DLD1 (cell line): Measurements from ENCODE around the gene PTPRE.

Experiments
- in situ Hi-C: cut with HindIII; loops from 2 replicates; pipeline ENCODE4 v1.10.0; 2017; ENCODE audit warnings: low sequenced_read_pairs

PTPRE gene

DNA sequence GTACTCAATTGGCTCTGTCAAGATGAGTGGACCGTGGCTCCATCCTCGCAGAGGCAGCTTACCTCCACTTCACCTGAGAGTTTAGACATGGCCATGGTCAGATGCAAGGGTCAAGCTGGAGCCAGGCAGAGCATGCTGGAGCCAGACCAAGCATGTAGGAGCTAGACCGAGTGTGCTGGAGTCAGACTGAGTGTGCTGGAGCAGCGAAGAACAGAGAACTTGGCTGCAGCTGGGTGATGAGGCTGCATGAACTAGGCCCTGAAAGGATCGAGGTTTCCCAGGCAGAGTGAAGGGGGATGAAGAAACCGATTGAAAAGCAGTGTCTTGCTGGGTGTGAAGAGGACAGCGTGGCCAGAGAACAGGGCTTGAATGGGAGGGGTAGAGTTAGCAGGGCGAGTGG, 133.2 kb downstream of the PTPRE start:
- in situ Hi-C loops, result no loop called here

- in situ Hi-C loops, result no loop called here
These were observed 133.8 kb downstream of the PTPRE start for GRCh38 chr10:128040681-128041080.

GRCh38 chr10:128042131-128042610, 135.3 kb downstream of the PTPRE start:
- in situ Hi-C loops, result no loop called here

DNA sequence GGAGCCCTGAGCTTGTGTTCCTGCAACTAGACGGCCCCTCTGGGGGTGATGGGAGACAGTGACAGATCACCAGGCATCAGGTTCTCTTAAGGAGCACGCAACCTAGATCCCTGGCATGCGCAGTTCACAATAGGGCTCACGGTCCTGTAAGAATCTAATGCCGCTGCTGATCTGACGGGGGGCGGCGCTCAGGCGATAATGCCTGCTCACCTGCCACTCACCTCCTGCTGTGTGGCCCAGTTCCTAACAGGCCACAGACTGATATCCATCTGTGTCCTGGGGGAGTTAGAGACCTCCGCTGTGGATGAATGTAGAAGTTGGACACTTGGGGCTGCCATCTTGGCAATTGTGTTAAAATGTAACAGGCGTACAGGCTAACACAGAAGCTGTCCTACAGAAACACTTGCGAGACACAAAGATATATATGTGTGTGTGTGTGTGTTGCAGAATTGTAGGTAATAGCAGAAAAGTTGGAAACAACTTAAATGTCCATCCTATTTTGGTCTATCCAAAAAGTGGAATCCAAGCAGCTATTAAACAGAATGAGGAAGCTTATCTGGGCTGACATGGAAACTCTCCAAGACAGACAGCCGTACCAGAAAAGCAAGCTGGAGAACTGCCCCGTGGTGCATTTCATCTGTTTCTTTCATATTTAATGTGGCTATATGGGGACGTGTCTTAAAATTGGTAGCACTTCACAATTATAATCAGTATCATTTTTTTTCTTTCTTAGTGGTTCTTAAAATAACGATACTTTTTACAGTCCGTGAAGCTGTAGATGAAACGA, 136.5 kb downstream of the PTPRE start:
- in situ Hi-C loops, result no loop called here

- in situ Hi-C loops, result no loop called here
These were observed 137.3 kb downstream of the PTPRE start for GRCh38 chr10:128044186-128044585.

- in situ Hi-C loops, result no loop called here
These were observed 138.3 kb downstream of the PTPRE start for GRCh38 chr10:128044961-128045832.

GRCh38 chr10:128045833-128046120, 138.9 kb downstream of the PTPRE start:
- in situ Hi-C loops, result no loop called here

DNA sequence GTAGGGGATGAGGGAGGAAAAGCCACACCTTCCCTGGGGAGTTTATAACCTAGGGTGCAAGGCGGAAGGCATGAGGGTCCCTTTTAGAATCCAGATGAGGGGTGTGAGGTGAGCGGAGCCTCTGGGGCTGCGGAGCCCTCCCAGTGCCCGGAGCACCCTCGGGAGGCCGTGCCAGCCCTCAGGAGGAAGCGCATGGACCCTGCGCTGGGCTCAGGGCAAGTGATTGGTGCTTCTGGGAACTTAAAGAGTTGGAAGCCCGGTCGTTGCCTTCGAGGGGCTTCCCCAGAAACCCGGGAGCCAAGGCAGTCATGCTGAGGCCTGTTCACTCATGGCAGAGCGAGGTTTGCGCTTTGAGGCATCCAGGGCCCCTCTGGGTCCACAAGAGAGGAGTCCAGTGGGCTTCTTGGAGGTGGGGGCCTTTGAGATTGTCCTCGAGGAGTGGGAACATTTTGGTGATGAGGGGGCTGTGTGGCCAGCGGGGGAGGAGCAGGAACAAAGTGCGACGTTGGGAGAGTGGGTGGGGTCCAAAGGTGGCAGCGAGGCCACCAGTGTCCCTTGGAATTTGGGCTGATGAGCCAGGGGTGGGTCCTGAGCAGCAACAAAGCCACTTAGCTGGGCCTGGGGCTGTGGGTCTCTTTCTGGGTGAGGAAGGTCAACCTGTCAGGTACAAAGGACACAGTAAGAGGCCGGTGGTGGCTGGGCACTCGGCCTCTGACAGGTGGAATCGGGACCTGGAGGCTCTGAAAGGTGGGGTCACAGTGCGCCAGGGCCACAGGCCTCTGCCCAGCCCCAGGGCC, 139.5 kb downstream of the PTPRE start:
- in situ Hi-C loops, result no loop called here

GRCh38 chr10:128046953-128047290, 140.0 kb downstream of the PTPRE start:
- in situ Hi-C loops, result no loop called here

- in situ Hi-C loops, result no loop called here
These were observed 140.4 kb downstream of the PTPRE start for GRCh38 chr10:128047351-128047750.

DNA sequence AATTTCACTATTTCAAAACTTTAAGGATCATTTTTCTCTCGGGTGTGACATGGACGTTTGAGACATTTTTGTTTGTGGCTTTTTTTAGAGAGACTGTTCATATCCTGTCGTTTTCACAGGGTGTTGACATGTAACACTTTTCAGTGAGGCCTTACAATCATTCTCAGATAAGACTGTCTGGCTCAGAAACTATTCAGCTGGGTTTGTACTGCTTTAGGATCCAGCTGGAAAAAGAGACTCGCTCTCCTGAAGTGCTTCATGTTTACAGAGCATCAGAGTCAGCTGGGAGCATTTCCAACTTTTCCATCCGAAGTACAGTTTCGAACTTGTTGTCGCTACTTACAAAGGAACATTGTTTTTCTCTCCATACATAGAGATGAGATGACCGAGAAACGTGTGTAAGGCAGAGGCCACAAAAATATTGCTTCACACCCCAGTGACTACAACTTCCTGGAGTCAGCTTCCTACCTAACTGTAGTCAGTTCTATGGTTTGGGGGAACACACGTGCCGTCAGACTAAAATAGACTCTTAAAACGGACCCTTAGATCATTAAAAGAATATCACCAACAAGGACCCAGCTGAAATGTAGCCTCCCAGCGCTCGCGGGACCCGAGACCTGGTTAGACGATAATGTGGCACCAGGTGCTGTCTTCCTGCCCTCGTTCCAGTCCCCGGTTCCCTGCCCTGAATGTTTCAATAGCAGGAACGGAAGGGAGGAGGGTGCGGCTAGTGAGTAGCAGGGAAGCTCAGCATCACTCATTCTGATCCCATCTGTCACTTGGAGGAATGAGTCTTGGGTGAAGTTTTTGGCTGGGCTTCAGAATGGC, 141.3 kb downstream of the PTPRE start:
- in situ Hi-C loops, result no loop called here

DNA sequence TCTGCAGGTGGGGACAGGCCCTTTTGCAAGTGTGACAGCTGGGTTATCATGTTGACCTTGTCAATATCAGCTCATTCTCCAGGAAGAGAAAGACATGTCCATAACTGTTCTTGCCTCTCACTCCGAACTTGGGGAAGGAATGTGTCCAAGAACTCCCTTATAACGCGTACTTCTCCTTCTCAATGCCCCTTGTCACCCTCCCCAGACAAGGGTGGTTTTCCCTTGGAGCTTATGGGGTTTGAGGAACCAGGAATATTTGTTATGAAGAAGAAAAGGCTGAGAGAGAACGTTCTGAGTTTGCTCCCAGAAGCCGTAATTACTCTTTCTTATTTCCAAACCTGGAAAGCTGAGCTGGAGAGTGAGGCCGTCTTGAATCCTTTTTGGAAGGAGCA, 141.9 kb downstream of the PTPRE start:
- in situ Hi-C loops, result no loop called here

DNA sequence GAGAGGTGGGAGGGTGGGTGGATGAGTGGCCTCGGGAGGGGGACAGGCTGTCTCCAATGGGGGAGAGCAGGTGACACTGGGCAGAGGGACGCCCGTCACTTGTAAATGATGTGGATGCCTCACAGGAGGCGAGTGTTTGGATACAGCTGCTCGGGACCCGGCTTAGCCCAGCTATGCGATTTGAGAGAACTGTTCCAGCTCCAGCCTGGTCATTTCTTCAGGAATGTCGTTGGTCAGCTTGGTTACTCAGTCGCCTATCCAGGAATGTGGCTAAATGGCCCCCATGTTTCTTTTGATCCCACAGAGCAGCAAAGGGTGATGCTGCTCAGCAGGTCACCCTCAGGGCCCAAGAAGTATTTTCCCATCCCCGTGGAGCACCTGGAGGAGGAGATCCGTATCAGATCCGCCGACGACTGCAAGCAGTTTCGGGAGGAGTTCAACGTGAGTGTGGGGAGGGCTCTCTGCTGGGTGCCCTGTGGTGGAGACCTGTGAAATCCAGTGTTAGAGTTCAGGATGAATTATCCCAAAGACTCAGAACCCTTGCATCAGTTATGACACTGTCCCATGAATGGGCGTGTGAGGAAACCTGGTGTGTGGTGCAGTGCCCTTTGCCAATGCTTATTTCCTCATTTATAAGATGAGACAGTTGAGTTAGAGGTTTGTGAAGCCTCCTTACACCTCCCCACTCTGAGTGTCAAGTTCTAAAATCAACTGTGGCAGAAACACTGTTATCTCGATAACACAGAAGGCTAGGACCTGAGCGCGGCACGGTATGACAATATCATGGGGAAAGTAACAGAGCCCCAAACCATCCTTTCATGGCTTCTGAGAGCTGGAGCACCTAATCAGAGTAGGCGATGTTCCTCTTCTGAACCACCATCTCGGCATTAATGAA, 142.6 kb downstream of the PTPRE start:
- in situ Hi-C loops, result no loop called here

- in situ Hi-C loops, result no loop called here
These were observed 143.2 kb downstream of the PTPRE start for GRCh38 chr10:128050121-128050516.

DNA sequence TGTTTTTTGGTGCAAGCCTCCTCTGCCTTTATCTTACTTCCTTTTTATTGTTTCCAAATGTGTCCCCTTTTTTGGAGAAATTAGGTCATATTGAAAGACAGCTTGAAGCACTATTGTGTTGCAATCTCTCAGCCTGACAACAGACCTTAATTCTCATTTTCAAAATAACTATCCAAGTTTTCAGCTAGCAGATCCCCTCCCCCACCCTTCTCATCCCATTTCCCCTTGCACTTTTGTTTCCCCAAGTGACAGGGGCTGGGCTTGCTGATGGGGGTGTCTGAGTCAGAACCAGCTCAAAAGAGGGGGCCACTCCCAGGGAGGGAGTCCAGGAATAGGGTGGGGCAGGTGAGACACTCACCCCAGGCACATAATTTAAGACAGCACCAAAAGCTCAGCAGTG, 144.0 kb downstream of the PTPRE start:
- in situ Hi-C loops, result no loop called here

- in situ Hi-C loops, result no loop called here
These were observed 144.6 kb downstream of the PTPRE start for GRCh38 chr10:128051548-128051947.

DNA sequence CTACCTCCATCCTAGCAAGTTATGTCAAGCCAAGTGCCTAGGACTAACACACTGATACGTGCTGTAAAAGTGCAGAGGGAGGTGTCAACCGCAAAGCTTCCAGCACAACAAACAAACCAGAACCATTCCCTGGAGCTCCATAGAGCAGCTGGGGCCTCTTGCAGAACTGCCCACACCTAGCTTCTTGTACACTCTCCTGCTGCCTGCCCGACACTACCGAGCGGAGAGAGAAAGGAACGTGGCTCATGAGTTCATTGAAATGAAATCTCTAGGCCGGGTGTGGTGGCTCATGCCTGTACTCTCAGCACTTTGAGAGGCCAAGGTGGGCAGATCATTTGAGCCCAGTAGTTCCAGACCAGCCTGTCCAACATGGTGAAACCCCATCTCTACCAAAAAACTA, 145.8 kb downstream of the PTPRE start:
- in situ Hi-C loops, result no loop called here

DNA sequence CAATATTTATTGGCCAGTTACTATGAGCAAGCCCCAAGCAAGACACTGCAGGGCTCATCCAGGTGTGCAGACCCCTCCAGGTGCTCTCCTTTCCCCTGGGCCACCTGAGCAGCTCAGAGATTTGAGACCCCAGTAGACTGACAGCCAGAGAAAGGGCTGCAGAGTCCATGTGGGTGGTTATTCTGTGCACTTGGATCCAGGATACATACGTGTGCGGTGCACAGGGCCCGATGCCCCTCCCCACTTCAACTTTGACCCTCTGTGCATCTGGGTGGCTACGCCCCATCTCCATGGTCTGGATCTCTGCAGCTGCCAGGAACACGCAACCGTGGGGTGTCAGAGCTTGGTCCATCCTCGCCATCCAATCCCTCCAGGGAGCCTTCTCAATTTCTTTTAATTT, 146.5 kb downstream of the PTPRE start:
- in situ Hi-C loops, result no loop called here

GRCh38 chr10:128054163-128054970, 147.5 kb downstream of the PTPRE start:
- in situ Hi-C loops, result no loop called here
